GM19240 (cell line): ENCODE results near the gene COLEC12.

Experiments used
- DNase-seq: peaks from one replicate; pipeline ENCODE4 v3.0.0; 2011; ENCODE audit warnings: low spot score; ENCODE audit not compliant: insufficient read length

The COLEC12 gene

GRCh38 chr18:500632-501405 is at the start of gene COLEC12:
TSS of gene COLEC12 (minus strand) at chr18:500701. CDS start at chr18:500514, 187 bp downstream.
- no peak for DNase-seq

GRCh38 chr18:549967-550366 is 49.5 kb upstream of the COLEC12 start:
- DNase-seq: no peak

GRCh38 chr18:543447-544078 is 43.1 kb upstream of the COLEC12 start:
- DNase-seq: no peak

GRCh38 chr18:533995-534601 is 33.6 kb upstream of the COLEC12 start:
- DNase-seq: no peak

- no peak for DNase-seq
These were observed 32.1 kb upstream of the COLEC12 start for GRCh38 chr18:532632-533031.

- DNase-seq: no peak
These were observed 31.5 kb upstream of the COLEC12 start for GRCh38 chr18:532018-532417.

- no peak for DNase-seq
These were observed 26.6 kb upstream of the COLEC12 start for GRCh38 chr18:527146-527545.

- DNase-seq: no peak
These were observed 26.2 kb upstream of the COLEC12 start for GRCh38 chr18:526681-527080.

GRCh38 chr18:525036-525797 is 24.7 kb upstream of the COLEC12 start:
- no peak for DNase-seq

GRCh38 chr18:524466-524865 is 24.0 kb upstream of the COLEC12 start:
- no peak for DNase-seq

GRCh38 chr18:523561-523960 is 23.1 kb upstream of the COLEC12 start:
- DNase-seq: no peak

- no peak for DNase-seq
These were observed 18.7 kb upstream of the COLEC12 start for GRCh38 chr18:519019-519879.

- no peak for DNase-seq
These were observed 17.6 kb upstream of the COLEC12 start for GRCh38 chr18:518081-518480.

GRCh38 chr18:515838-516237 is 15.3 kb upstream of the COLEC12 start:
- no peak for DNase-seq

- DNase-seq: no peak
These were observed 14.8 kb upstream of the COLEC12 start for GRCh38 chr18:515156-515815.

- no peak for DNase-seq
These were observed 13.5 kb upstream of the COLEC12 start for GRCh38 chr18:513826-514530.

GRCh38 chr18:512957-513356 is 12.5 kb upstream of the COLEC12 start:
- DNase-seq: no peak

- no peak for DNase-seq
These were observed 8.3 kb upstream of the COLEC12 start for GRCh38 chr18:508835-509234.

- no peak for DNase-seq
These were observed 7.1 kb upstream of the COLEC12 start for GRCh38 chr18:507636-508035.

- DNase-seq: no peak
These were observed 6.3 kb upstream of the COLEC12 start for GRCh38 chr18:506801-507200.
